Measurements from ENCODE around the gene SIVA1. TPM values are rescaled to one million over a fixed set of nuclear protein-coding genes. Genes with fewer than 3 reads are reported as not detected.

The SIVA1 gene
- total and polyA plus RNA-seq, 2 donors (not counting 1 experiment from before 2014, with no cell fraction given): 50.7 to 123 TPM

GRCh38 chr14:104756477-104757237 is 3.7 kb downstream of the SIVA1 start:
- CTCF ChIA-PET: interaction anchor here (0.5 to 1.0 kb wide), 3 partner anchors 12 to 99 kb away, joined by 3 to 4 read pairs (median 4); no protein-coding TSS in a partner anchor
- no peak for DNase-seq
- Mint-ChIP-seq H3K4me1 (peaks cover 30% of the 10 kb centered on the region), H3K27me3 (no peaks in the 10 kb centered on the region), H3K4me3 (no peak overlapping the region), H3K9me3 (ENCODE audit: insufficient read depth) (no peaks in the 10 kb centered on the region), H3K27ac (no peak overlapping the region)
- H3K79me2 ChIP-seq (ENCODE audit: control insufficient read depth, insufficient read depth, low read length): peaks cover 29% of the 10 kb centered on the region
- no peak overlapping the region for H2AFZ ChIP-seq (ENCODE audit: insufficient read depth, low read depth, low read length, poor library complexity, severe bottlenecking)
- H3K9me3 ChIP-seq (ENCODE audit: control extremely low read depth in 1 of 3, control insufficient read depth in 2 of 3, insufficient read depth in 1 of 3, low read length in 2 of 3): peaks cover 0 to 10% (median 0%) of the 10 kb centered on the region in 3 donors
- peaks cover 0 to 40% of the 10 kb centered on the region in 2 experiments for H3K36me3 ChIP-seq (replicated peaks in 1 of 2; ENCODE audit: control extremely low read depth in 1 of 2, control insufficient read depth in 1 of 2, extremely low read depth in 1 of 2, insufficient read depth in 2 of 2, low read length in 1 of 2)
- POLR2A ChIA-PET: no interaction called here
- H4K20me1 ChIP-seq (ENCODE audit: control insufficient read depth, insufficient read depth, low read length, poor library complexity, severe bottlenecking): peaks cover 66% of the 10 kb centered on the region
- TF ChIP-seq CTCF (IDR thresholded peaks at IDR 0.05): no peak
- no peak for TF ChIP-seq EZH2 (IDR thresholded peaks at IDR 0.05; ENCODE audit: borderline replicate concordance, insufficient read depth, low read depth, low read length, poor library complexity, severe bottlenecking)
- H3K4me3 ChIP-seq (ENCODE audit: control extremely low read depth in 1 of 5, extremely low read depth in 1 of 5, insufficient read depth in 1 of 5, low read depth in 2 of 5, low read length in 4 of 5): no peak overlapping the region
- intact Hi-C loops (cut with micrococcal nuclease): no loop called here
- no peak overlapping the region for H3K27ac ChIP-seq (ENCODE audit: low read length in 2 of 2)
- H3K9ac ChIP-seq (ENCODE audit: low read length): no peak overlapping the region
- H3K4me1 ChIP-seq (ENCODE audit: control insufficient read depth in 2 of 2, insufficient read depth in 2 of 2, low read length in 2 of 2): peaks cover 17 to 21% of the 10 kb centered on the region in 2 donors
- no peaks in the 10 kb centered on the region for H3K27me3 ChIP-seq (replicated peaks in 1 of 4; ENCODE audit: control extremely low read depth in 1 of 4, control insufficient read depth in 3 of 4, insufficient read depth in 4 of 4, low read length in 3 of 4)
- 68% methylated on average over 24 of the region's 27 CpGs for WGBS (ENCODE audit: insufficient coverage)
- no peak for ATAC-seq (ENCODE audit: low read depth)
- H3K4me2 ChIP-seq (replicated peaks; ENCODE audit: low read depth, low read length, poor library complexity, severe bottlenecking): no peak overlapping the region

GRCh38 chr14:104757238-104757585 is 4.3 kb downstream of the SIVA1 start:
- Histone ChIP-seq H3K4me2 (replicated peaks; ENCODE audit: low read depth, low read length, poor library complexity, severe bottlenecking) (no peak overlapping the region), H3K79me2 (ENCODE audit: control insufficient read depth, insufficient read depth, low read length) (peaks cover 26% of the 10 kb centered on the region), H3K4me1 (ENCODE audit: control insufficient read depth in 2 of 2, insufficient read depth in 2 of 2, low read length in 2 of 2) (peaks cover 12 to 16% of the 10 kb centered on the region in 2 donors), H3K36me3 (replicated peaks in 1 of 2; ENCODE audit: control extremely low read depth in 1 of 2, control insufficient read depth in 1 of 2, extremely low read depth in 1 of 2, insufficient read depth in 2 of 2, low read length in 1 of 2) (peaks cover 0 to 43% of the 10 kb centered on the region in 2 experiments), H3K27me3 (replicated peaks in 1 of 4; ENCODE audit: control extremely low read depth in 1 of 4, control insufficient read depth in 3 of 4, insufficient read depth in 4 of 4, low read length in 3 of 4) (no peaks in the 10 kb centered on the region), H4K20me1 (ENCODE audit: control insufficient read depth, insufficient read depth, low read length, poor library complexity, severe bottlenecking) (peaks cover 66% of the 10 kb centered on the region), H2AFZ (ENCODE audit: insufficient read depth, low read depth, low read length, poor library complexity, severe bottlenecking) (no peak overlapping the region), H3K27ac (ENCODE audit: low read length in 2 of 2) (no peak overlapping the region), H3K9ac (ENCODE audit: low read length) (no peak overlapping the region), H3K9me3 (ENCODE audit: control extremely low read depth in 1 of 3, control insufficient read depth in 2 of 3, insufficient read depth in 1 of 3, low read length in 2 of 3) (peaks cover 0 to 5% (median 0%) of the 10 kb centered on the region in 3 donors), H3K4me3 (ENCODE audit: control extremely low read depth in 1 of 5, extremely low read depth in 1 of 5, insufficient read depth in 1 of 5, low read depth in 2 of 5, low read length in 4 of 5) (no peak overlapping the region)
- POLR2A ChIA-PET: no interaction called here
- H3K27ac Mint-ChIP-seq: no peak overlapping the region
- no peaks in the 10 kb centered on the region for H3K9me3 Mint-ChIP-seq (ENCODE audit: insufficient read depth)
- H3K4me1 Mint-ChIP-seq: peaks cover 30% of the 10 kb centered on the region
- no peak for ATAC-seq (ENCODE audit: low read depth)
- H3K27me3 Mint-ChIP-seq: no peaks in the 10 kb centered on the region
- H3K4me3 Mint-ChIP-seq: no peak overlapping the region
- TF ChIP-seq CTCF (IDR thresholded peaks at IDR 0.05): no peak
- no peak for TF ChIP-seq EZH2 (IDR thresholded peaks at IDR 0.05; ENCODE audit: borderline replicate concordance, insufficient read depth, low read depth, low read length, poor library complexity, severe bottlenecking)
- DNase-seq: no peak
- 90% methylated on average over 6 of the region's 10 CpGs for whole genome bisulfite sequencing (ENCODE audit: insufficient coverage)
- intact Hi-C loops (cut with micrococcal nuclease): no loop called here
- CTCF ChIA-PET: interaction anchor here (0.8 to 1.0 kb wide), 2 partner anchors 11 to 60 kb away, joined by 3 to 4 read pairs; no protein-coding TSS in a partner anchor
